H7 (cell line): ENCODE measurements around the gene RGPD3. TPM values are rescaled to one million over a fixed set of nuclear protein-coding genes. Genes with fewer than 3 reads are reported as not detected.
"Not testable (repeated sequence)": the region's sequence is repeated elsewhere in the genome, so short reads cannot be mapped to it uniquely, and the experiment has no call there.

ENCODE experiments used
- DNase-seq: peaks from one replicate; pipeline ENCODE4 v3.0.0; 2012
- H3K27me3 ChIP-seq: 2 replicates; pipeline ENCODE4 v1.6.0; 2011; ENCODE audit warnings: mild to moderate bottlenecking, low read length; ENCODE audit not compliant: control insufficient read depth, insufficient read depth
- H3K36me3 ChIP-seq: replicated peaks from 2 replicates; pipeline ENCODE4 v1.5.1; 2011; ENCODE audit warnings: low read length; ENCODE audit not compliant: control insufficient read depth, insufficient read depth
- H3K4me3 ChIP-seq: 2 replicates; pipeline ENCODE4 v1.5.1; 2011; ENCODE audit warnings: low read depth, mild to moderate bottlenecking, control low read depth, low read length, moderate library complexity; ENCODE audit not compliant: insufficient read depth
- total RNA-seq: library from RNA; depleted of rRNA; stranded (reverse); fragments of >200 nt; shearing (Covaris generic); gene quantifications from 2 replicates; pipeline ENCODE4 v1.2.3, GENCODE V29; 2014

The RGPD3 gene
- total RNA-seq, 1 experiment from 2014 or later, result 0.17 TPM

DNA sequence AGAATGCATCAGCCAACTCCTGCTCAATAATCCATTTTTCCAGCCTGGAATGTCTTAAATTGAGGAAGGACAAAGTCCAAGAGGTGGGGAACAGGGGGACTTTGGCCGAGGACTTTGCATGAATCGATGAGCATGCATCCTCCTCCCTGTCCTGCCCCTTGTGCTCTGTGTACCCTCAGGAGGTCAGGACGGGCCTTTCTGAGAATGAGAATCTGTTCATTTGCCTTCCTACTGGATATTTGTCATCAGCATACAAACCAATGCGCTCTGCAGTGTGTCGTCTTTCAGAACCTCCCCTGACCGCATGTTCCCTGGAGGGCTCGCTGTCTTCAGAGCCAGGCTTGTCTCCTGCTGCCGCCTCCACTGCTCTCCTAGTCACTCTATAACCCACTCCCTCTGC lies 83.7 kb downstream of the RGPD3 start:
- not testable (repeated sequence) for H3K4me3 ChIP-seq, H3K36me3 ChIP-seq, H3K27me3 ChIP-seq, DNase-seq

DNA sequence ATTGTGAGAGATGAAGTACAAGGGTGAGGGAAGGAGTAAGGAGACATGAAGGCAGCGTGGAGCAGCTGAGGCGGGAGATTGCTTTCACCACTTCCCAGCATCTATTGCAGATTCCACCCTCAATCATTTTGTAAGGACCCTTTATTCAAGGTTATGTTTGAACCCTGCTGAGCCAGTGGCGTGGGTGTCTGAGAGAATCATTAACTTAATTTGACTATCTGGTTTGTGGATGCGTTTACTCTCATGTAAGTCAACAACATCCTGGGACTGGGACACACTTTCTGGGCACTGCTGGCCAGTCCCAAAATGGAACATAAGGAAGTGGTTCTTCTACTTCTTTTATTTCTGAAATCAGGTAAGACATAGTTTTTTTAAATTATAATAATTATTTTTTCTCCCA lies 86.3 kb downstream of the RGPD3 start:
- H3K27me3 ChIP-seq, result not testable (repeated sequence)

DNA sequence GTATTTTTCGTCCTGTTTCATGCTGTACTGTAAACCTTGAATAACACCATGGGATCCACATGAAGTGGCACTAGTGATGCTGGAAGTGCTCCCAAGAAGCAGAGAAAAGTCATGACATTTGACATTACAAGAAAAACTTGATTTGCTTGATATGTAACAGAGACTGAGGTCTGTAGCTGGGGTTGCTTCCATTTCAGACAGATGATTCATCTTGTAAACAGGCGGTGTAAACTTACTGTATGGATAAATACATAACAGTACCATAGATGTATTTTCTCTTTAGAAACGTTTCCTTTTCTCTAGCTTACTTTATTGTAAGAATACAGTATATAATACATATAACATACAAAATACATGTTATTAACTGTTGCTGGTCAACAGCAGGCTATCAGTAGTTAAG lies 88.6 kb downstream of the RGPD3 start:
- DNase-seq, H3K4me3 ChIP-seq, H3K27me3 ChIP-seq, H3K36me3 ChIP-seq: not testable (repeated sequence)

More for the DNA sequence above, 86.3 kb downstream of the RGPD3 start:
- DNase-seq, H3K36me3 ChIP-seq, H3K4me3 ChIP-seq: not testable (repeated sequence)

DNA sequence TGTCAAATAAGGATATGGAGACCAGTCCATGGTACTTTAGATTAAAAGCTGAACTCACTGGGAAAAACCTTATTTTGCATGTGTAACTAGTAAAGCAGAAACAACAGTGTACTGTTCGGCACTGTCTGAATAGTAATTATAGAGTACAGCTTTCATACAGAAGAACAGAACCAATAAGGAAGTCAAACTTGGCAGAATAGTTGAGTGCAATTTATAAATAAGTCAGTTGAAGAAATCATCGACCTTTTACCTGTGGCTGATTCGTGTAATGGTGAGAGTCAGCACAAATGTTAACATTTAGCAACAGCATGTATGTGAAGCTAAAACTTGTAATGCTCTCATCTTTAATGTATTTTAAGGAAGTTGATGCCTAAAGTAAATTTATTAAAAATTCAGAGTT lies 99.0 kb downstream of the RGPD3 start:
- not testable (repeated sequence) for H3K4me3 ChIP-seq, H3K36me3 ChIP-seq, DNase-seq, H3K27me3 ChIP-seq

DNA sequence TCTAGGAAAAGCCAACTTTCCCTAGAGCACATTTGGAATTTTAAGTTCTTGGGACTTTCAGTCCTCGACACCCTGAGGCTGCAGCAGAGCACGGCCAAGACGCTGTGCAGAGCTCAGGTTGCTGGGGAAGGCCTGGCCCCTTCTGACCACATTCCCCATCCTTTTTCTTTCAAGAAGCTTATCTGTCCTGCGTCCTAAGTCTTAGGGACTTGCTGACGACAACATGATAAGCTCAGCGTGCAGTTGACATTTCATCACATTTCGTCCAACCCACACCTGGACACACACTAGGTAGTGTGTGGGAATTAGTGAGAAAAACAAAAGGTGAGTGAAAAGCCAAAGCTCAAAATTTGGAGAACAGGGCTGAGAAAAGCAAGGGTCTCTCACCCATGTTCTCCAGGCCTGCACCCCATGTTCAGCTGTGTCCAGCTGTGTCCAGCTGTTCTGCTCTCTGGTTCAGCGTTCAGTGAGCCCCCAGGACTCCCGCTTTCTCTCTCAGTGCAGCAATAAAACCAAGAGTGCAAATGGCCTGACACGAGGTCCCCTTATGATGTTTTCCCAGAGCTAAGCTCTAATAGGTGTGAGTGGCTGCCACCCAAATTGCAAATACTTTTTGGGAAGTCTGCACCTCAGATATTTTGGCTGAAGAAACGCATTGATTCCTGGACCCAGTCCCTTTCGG lies 101.9 kb downstream of the RGPD3 start:
- Histone ChIP-seq H3K4me3 (no peak overlapping the region), H3K36me3 (no peaks in the 10 kb centered on the region), H3K27me3 (no peaks in the 10 kb centered on the region)
- DNase-seq, result no peak

DNA sequence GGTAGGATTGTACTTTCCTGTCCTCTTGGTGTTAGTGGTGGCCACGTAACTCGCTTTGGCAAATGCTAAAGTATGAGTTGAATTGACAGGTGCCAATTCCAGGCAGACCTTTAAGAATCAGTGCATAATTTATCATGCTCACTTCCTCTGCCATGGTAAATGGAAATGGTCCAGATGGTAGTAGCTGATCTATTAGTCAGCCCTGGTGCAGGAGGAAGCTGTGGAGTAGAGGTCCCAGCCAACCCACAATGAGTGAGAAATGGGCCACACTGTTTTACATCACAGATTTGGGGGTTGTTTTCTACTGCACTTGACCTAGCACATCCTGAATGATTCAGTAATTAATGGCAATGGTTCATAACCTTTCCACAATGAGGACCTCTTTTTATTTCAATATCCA lies 104.4 kb downstream of the RGPD3 start:
- no peak for DNase-seq
- H3K36me3 ChIP-seq, result no peaks in the 10 kb centered on the region
- H3K27me3 ChIP-seq, result no peaks in the 10 kb centered on the region
- no peak overlapping the region for H3K4me3 ChIP-seq

DNA sequence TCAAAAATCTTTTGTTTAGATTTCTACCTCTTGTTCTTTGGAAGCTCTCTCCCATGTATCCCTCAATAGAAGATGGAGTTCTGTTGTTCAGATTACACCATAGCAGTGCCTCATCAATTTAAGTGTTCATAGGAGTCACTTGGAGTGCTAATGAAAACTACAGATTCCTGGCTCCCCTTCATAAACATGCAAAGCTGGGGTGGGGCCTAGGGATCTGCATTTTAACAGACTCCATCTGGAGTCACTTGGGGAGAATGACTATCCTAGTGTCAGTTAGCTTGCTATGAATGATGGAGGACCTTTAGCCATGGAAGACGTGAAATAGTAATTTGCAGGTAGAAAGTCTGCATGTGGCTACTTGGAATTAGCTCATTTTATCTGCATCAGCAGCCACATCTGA lies 105.4 kb downstream of the RGPD3 start:
- no peak for DNase-seq
- H3K36me3 ChIP-seq, result no peaks in the 10 kb centered on the region
- H3K27me3 ChIP-seq, result no peaks in the 10 kb centered on the region
- H3K4me3 ChIP-seq, result no peak overlapping the region

DNA sequence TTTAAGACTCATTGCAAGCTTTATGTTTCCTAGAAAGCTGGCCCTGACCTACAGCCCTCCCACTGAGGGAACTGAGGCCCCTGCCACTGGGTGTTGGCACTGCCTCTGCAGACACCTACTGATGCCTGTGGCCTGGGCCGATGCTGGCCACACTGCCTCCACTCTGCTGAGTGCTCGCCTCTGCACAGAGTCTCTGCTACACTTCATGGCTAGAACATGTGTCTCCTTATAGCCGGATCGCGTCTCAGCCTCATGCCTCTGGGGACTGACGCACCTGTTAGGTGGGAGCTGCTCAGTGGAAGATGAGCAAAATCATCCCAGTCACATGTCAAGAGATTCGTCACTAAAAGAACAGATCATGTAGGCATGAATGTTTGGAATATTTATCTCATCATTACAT lies 108.7 kb downstream of the RGPD3 start:
- no peak for DNase-seq
- H3K36me3 ChIP-seq, result no peaks in the 10 kb centered on the region
- H3K27me3 ChIP-seq, result no peaks in the 10 kb centered on the region

DNA sequence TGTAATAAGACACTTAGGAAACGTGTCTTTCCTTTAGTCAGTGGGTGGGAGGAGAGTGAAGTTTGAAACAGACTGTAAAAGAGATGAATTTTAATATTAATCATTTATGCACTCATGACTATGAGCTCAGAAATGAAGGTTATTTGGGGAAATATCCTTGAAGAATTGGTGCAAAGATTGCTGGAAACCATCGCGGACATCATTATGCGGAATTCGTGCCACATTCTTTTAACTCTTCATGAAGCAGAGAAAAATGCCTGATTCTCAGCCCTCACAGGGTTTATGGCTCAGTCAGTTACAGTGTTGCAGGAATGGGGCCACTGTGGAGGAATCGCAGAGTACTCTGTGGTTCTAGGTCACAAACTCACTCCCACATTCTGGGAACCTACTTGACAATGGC lies 109.7 kb downstream of the RGPD3 start:
- no peak for DNase-seq
- H3K36me3 ChIP-seq, result no peaks in the 10 kb centered on the region
- no peaks in the 10 kb centered on the region for H3K27me3 ChIP-seq
- no peak overlapping the region for H3K4me3 ChIP-seq

More for the DNA sequence above, 108.7 kb downstream of the RGPD3 start:
- H3K4me3 ChIP-seq, result no peak overlapping the region

DNA sequence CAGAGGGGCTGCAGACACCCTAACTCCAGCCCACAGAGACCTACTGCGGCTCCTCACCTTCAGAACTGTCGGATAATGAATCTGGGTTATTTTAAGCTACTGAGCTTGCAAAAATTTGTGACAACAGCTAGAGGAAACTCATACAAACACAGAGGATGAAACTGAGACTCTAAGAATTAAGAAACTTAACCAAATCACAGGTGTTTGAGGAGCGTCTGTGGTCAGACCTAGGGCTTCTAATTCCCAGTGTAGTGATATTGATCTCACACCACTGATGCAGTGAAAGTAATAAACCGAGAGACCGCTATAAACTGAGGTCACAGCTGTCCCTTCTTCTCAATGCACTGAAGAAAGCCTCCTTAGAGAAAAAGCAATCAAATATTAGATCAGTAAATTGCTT lies 110.1 kb downstream of the RGPD3 start:
- no peaks in the 10 kb centered on the region for H3K36me3 ChIP-seq
- H3K27me3 ChIP-seq, result no peaks in the 10 kb centered on the region
- no peak overlapping the region for H3K4me3 ChIP-seq
- DNase-seq, result no peak

DNA sequence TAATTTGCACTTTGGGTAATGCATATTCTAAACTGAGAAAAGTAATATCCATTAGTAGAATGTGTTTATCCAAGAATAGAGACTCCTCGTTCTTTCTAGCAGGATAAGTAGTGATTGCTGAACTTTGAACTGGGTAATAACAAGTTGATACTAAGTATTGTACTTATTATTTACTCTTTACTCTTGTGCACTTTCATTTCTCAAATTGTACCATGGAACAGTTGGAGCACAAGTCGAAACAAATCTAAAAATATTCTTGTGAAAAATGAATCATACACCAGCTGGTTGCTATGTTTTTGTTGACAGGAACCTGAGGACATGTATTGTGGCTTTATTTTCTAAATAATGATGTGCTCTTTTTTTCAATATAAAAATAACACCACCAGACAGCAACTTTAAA lies 111.9 kb downstream of the RGPD3 start:
- DNase-seq, result no peak
- no peak overlapping the region for H3K4me3 ChIP-seq
- H3K36me3 ChIP-seq, result no peaks in the 10 kb centered on the region
- no peaks in the 10 kb centered on the region for H3K27me3 ChIP-seq

DNA sequence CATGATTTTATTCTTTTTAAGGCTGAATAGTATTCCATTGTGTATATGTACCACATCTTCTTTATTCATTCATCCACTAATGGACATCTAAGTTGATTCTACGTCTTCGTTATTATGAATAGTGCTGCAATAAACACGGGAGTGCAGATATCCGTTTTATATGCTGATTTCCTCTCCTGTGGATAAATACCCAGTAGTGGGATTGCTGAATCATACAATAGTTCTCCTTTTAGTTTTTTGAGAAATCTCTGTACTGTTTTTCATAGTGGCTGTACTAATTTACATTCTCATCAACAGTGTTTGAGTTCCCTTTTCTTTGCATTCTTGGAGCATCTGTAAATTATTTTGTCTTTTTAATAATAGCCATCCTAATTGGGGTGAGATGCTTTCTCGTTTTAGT lies 114.5 kb downstream of the RGPD3 start:
- Histone ChIP-seq H3K36me3 (no peaks in the 10 kb centered on the region), H3K4me3 (no peak overlapping the region), H3K27me3 (no peaks in the 10 kb centered on the region)
- DNase-seq, result no peak

DNA sequence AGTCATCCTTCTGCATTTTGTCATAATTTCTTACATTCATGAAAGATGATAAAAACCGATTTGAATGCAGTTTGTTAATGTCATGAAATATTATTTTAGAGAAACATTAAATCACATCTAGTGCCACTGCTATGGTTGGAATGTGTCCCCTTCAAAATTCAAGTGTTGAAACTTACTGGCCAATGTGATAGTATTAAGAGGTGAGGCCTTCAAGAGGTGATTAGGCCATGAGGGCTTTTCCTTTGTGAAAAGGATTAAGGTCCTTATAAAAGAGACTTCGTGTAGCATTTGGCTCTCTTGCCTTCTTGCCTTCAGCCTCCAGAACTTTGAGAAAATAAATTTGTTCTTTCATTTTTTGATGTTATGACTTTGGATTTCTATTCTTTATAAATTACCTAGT lies 117.2 kb downstream of the RGPD3 start:
- Histone ChIP-seq H3K27me3 (no peaks in the 10 kb centered on the region), H3K4me3 (no peak overlapping the region), H3K36me3 (no peaks in the 10 kb centered on the region)
- DNase-seq, result no peak

DNA sequence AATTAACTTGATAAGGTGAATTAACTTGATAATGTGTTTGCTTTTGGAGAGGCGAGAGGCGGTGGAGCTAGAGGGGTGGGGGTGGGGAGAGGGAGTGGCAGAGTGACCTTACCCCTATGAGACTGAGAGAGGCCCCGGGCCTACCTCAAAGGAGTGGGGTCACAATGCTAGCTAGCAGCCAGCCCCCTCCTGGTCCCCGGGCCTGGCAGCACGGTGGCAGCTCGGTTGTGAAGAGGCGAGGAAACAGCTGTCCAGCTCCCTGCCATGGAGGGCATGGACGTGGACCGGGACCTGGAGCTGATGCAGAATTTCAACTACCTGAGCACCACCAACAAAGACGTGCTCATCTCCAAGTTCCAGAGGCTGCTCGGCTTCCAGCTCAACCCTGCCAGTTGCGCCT lies 123.9 kb downstream of the RGPD3 start:
- Histone ChIP-seq H3K4me3 (no peak overlapping the region), H3K27me3 (no peaks in the 10 kb centered on the region), H3K36me3 (no peaks in the 10 kb centered on the region)
- no peak for DNase-seq

DNA sequence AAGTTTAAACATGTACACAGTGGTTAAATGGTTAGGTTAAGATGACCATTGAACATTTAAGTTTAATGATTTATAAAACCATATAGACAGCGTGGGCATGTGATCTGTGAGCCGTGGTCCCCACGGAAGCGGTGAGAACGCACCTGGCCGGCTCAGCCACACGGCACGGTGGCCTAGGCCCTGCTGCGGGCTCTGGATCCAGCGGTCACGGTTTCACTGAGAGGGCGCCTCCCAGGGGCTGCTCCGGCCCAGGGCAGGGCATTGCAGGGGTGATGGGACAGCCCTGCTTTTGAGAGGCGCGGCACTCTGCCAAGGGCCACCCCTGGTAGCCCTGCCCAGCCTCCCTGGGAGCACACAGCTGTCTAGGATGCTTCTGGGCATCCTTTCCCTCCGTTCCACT lies 124.9 kb downstream of the RGPD3 start:
- no peaks in the 10 kb centered on the region for H3K36me3 ChIP-seq
- DNase-seq, result peak; percentile 33
- no peaks in the 10 kb centered on the region for H3K27me3 ChIP-seq
- no peak overlapping the region for H3K4me3 ChIP-seq

DNA sequence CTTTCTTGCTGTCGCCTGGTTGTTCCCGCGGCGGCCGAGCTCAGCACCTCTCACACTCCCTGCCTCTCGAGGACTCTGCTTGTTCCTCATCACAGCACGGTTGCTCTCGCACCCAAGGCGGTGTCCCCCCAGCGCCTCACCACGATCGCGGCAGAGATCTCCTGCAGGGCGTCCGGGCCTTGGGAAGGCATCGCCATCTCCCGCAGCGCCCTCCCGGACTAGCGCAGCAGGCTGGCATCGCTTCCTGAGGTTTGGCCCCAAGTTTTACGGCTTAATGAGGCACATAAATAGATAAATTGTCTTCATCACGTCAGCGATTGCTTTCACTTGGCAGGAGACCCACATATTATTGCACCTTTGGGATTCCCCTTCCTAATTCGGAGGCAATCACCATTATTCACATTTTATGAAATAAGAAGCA lies 125.4 kb downstream of the RGPD3 start:
- no peak overlapping the region for H3K4me3 ChIP-seq
- H3K36me3 ChIP-seq, result no peaks in the 10 kb centered on the region
- no peaks in the 10 kb centered on the region for H3K27me3 ChIP-seq
- DNase-seq, result no peak
